GM19328 (cell line): ENCODE results near the gene MGAT5.

Experiments
- ATAC-seq: cut with Tn5 transposase; IDR thresholded peaks from one replicate; pipeline ENCODE4 v1.9.1; 2021; ENCODE audit warnings: mild to moderate bottlenecking, moderate library complexity; ENCODE audit not compliant: unreplicated experiment

Gene MGAT5

GRCh38 chr2:134253804-134254203 is at the start of gene MGAT5:
Gene MGAT5, plus strand, starts transcription at chr2:134254072. Its CDS starts 332 bp downstream, at chr2:134254404.
- peak; percentile 15 for ATAC-seq

- ATAC-seq: no peak
These were observed 48.8 kb upstream of the MGAT5 start for GRCh38 chr2:134205087-134205486.

- ATAC-seq: no peak
These were observed 47.8 kb upstream of the MGAT5 start for GRCh38 chr2:134206031-134206430.

- ATAC-seq: no peak
These were observed 47.3 kb upstream of the MGAT5 start for GRCh38 chr2:134206573-134206972.

- ATAC-seq: no peak
These were observed 46.2 kb upstream of the MGAT5 start for GRCh38 chr2:134207589-134208209.

- ATAC-seq: no peak
These were observed 45.0 kb upstream of the MGAT5 start for GRCh38 chr2:134208825-134209224.

GRCh38 chr2:134212746-134213145 is 41.1 kb upstream of the MGAT5 start:
- no peak for ATAC-seq

GRCh38 chr2:134216152-134216829 is 37.6 kb upstream of the MGAT5 start:
- no peak for ATAC-seq

- ATAC-seq: no peak
These were observed 36.5 kb upstream of the MGAT5 start for GRCh38 chr2:134217351-134217750.

GRCh38 chr2:134217924-134218323 is 35.9 kb upstream of the MGAT5 start:
- ATAC-seq: no peak

- no peak for ATAC-seq
These were observed 35.5 kb upstream of the MGAT5 start for GRCh38 chr2:134218414-134218813.

- ATAC-seq: peak; percentile 69
These were observed 34.8 kb upstream of the MGAT5 start for GRCh38 chr2:134218930-134219658.

GRCh38 chr2:134220344-134220974 is 33.4 kb upstream of the MGAT5 start:
- ATAC-seq: no peak

- no peak for ATAC-seq
These were observed 29.9 kb upstream of the MGAT5 start for GRCh38 chr2:134224005-134224404.

- no peak for ATAC-seq
These were observed 28.7 kb upstream of the MGAT5 start for GRCh38 chr2:134225173-134225572.

GRCh38 chr2:134225841-134226240 is 28.0 kb upstream of the MGAT5 start:
- no peak for ATAC-seq

GRCh38 chr2:134226601-134227000 is 27.3 kb upstream of the MGAT5 start:
- no peak for ATAC-seq

- no peak for ATAC-seq
These were observed 26.2 kb upstream of the MGAT5 start for GRCh38 chr2:134227666-134228065.

- no peak for ATAC-seq
These were observed 25.4 kb upstream of the MGAT5 start for GRCh38 chr2:134228493-134228903.

GRCh38 chr2:134229540-134229939 is 24.3 kb upstream of the MGAT5 start:
- ATAC-seq: no peak

- ATAC-seq: no peak
These were observed 23.0 kb upstream of the MGAT5 start for GRCh38 chr2:134230885-134231284.
